ENCODE data around the gene MYO7B. TPM values are rescaled to one million over a fixed set of nuclear protein-coding genes. Genes with fewer than 3 reads are reported as not detected.

Gene MYO7B
- polyA plus RNA-seq, 1 of the 3 experiments (the other 2 are of a cell fraction), result 0.08 TPM

DNA sequence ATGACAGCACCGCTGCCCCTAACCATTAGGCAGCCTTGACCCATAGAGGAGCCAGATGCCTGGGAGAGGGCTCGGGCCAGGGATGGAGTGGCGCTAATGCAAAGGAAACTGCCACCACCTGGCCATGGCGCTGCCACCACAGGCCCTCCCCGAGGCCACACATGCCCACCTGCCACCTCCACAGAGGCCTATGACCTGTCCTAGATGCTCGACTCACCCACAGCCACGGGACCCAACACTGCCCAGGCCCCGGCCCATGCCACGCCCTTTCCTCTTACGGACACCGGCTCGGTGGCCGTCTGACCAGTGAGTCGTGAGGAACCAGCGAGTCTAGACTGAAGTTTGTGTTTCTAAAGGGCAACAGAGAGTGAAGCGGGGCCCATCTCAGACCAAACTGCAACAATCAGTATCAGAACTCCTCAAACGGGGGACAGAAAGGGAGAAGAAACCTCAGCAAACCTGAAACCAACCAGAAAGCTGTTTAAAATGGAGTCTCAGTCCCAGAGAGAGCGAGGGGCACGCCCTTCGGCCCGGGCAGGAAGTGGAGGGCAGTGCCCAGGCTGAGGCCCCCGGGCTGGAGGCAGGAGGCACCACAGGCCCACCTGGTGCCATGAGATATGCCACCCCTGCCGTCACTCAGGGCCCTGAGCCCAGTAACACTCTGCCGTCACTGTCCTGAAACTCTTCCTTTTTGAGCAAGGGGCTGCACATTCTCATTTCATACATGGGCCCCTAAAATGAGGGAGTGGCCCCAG, 111.2 kb downstream of the MYO7B start:
- no peak overlapping the region for H3K27ac ChIP-seq (ENCODE audit: low read depth in 2 of 2, low read length in 1 of 2)
- no peaks in the 10 kb centered on the region for H3K79me2 ChIP-seq (ENCODE audit: insufficient read depth)
- POLR2A ChIA-PET, result no interaction called here
- TF ChIP-seq RXRA (IDR thresholded peaks at IDR 0.05; ENCODE audit: borderline replicate concordance, low read depth), result no peak
- TF ChIP-seq TEAD4 (IDR thresholded peaks at IDR 0.05; ENCODE audit: borderline replicate concordance, insufficient read depth), result no peak
- TF ChIP-seq REST (IDR thresholded peaks at IDR 0.05; ENCODE audit: low read depth, low read length), result no peak
- TF ChIP-seq, protein P1, sequence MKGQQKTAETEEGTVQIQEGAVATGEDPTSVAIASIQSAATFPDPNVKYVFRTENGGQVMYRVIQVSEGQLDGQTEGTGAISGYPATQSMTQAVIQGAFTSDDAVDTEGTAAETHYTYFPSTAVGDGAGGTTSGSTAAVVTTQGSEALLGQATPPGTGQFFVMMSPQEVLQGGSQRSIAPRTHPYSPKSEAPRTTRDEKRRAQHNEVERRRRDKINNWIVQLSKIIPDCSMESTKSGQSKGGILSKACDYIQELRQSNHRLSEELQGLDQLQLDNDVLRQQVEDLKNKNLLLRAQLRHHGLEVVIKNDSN (IDR thresholded peaks at IDR 0.05; ENCODE audit: borderline replicate concordance, low read depth), result no peak
- no peak for TF ChIP-seq TCF12 (IDR thresholded peaks at IDR 0.05)
- TF ChIP-seq JUND (IDR thresholded peaks at IDR 0.05), result no peak
- TF ChIP-seq ELF1 (IDR thresholded peaks at IDR 0.05), result no peak
- no peak for TF ChIP-seq MEF2A (IDR thresholded peaks at IDR 0.05; ENCODE audit: borderline replicate concordance, low read depth)
- no peak for TF ChIP-seq GATA2 (CRISPR knock-in tag; IDR thresholded peaks at IDR 0.05)
- TF ChIP-seq YY1 (IDR thresholded peaks at IDR 0.05; ENCODE audit: low read depth), result no peak
- no peak for TF ChIP-seq NRF1 (IDR thresholded peaks at IDR 0.05; ENCODE audit: low read depth, low read length)
- no peak for TF ChIP-seq CHD2 (IDR thresholded peaks at IDR 0.05; ENCODE audit: low read length, partially characterized antibody)
- TF ChIP-seq POLR2AphosphoS5 (IDR thresholded peaks at IDR 0.05; ENCODE audit: low read depth, low read length), result no peak
- no peak for TF ChIP-seq FOXJ3 (CRISPR knock-in tag; IDR thresholded peaks at IDR 0.05)
- no peak for TF ChIP-seq FOSL2 (IDR thresholded peaks at IDR 0.05; ENCODE audit: borderline replicate concordance, low read depth)
- TF ChIP-seq RFX5 (IDR thresholded peaks at IDR 0.05; ENCODE audit: low read length), result no peak
- TF ChIP-seq USF2 (IDR thresholded peaks at IDR 0.05; ENCODE audit: borderline replicate concordance, low read depth, low read length), result no peak
- TF ChIP-seq, protein P2, sequence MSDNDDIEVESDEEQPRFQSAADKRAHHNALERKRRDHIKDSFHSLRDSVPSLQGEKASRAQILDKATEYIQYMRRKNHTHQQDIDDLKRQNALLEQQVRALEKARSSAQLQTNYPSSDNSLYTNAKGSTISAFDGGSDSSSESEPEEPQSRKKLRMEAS (IDR thresholded peaks at IDR 0.05; ENCODE audit: low read depth), result no peak
- TF ChIP-seq, protein P3, sequence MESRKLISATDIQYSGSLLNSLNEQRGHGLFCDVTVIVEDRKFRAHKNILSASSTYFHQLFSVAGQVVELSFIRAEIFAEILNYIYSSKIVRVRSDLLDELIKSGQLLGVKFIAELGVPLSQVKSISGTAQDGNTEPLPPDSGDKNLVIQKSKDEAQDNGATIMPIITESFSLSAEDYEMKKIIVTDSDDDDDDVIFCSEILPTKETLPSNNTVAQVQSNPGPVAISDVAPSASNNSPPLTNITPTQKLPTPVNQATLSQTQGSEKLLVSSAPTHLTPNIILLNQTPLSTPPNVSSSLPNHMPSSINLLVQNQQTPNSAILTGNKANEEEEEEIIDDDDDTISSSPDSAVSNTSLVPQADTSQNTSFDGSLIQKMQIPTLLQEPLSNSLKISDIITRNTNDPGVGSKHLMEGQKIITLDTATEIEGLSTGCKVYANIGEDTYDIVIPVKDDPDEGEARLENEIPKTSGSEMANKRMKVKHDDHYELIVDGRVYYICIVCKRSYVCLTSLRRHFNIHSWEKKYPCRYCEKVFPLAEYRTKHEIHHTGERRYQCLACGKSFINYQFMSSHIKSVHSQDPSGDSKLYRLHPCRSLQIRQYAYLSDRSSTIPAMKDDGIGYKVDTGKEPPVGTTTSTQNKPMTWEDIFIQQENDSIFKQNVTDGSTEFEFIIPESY (IDR thresholded peaks at IDR 0.05; ENCODE audit: borderline replicate concordance, low read depth), result no peak
- TF ChIP-seq, protein P4, sequence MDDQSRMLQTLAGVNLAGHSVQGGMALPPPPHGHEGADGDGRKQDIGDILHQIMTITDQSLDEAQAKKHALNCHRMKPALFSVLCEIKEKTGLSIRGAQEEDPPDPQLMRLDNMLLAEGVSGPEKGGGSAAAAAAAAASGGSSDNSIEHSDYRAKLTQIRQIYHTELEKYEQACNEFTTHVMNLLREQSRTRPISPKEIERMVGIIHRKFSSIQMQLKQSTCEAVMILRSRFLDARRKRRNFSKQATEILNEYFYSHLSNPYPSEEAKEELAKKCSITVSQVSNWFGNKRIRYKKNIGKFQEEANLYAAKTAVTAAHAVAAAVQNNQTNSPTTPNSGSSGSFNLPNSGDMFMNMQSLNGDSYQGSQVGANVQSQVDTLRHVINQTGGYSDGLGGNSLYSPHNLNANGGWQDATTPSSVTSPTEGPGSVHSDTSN (IDR thresholded peaks at IDR 0.05), result no peak
- H3K4me3 ChIP-seq (ENCODE audit: low read depth in 2 of 2, low read length in 1 of 2), result no peak overlapping the region
- H3K4me2 ChIP-seq, result no peak overlapping the region
- H3K9me2 ChIP-seq, result no peaks in the 10 kb centered on the region
- WGBS (ENCODE audit: low lambda C conversion rate), result 88% methylated on average over 20 of the region's 24 CpGs
- no peaks in the 10 kb centered on the region for H3K9me3 ChIP-seq
- no peaks in the 10 kb centered on the region for H4K20me1 ChIP-seq (ENCODE audit: insufficient read depth)
- DNase-seq, result no peak
- no peak overlapping the region for H2AFZ ChIP-seq (ENCODE audit: low read depth)
- CTCF ChIA-PET, result interaction anchor here (1.0 kb wide), 1 partner anchor 29 kb away, joined by 3 read pairs; the partner anchor contains the start of gene LIMS2
- H3F3A ChIP-seq (replicated peaks; ENCODE audit: insufficient read depth), result no peaks in the 10 kb centered on the region
- peaks cover 0 to 49% of the 10 kb centered on the region in 2 experiments; a peak in 1 of 4 replicates for H3K4me1 ChIP-seq (ENCODE audit: control insufficient read depth in 1 of 2, insufficient read depth in 2 of 2, low read depth in 1 of 2, low read length in 1 of 2)
- H3K9ac ChIP-seq, result no peak overlapping the region
- no peaks in the 10 kb centered on the region for H3K27me3 ChIP-seq (ENCODE audit: insufficient read depth)
- H3K36me3 ChIP-seq (replicated peaks in 1 of 2; ENCODE audit: control insufficient read depth in 1 of 2, insufficient read depth in 2 of 2, low read length in 1 of 2), result no peaks in the 10 kb centered on the region
